HG03571 (cell line): ENCODE measurements around the gene KIF18A.

ENCODE experiments used
- ATAC-seq: cut with Tn5 transposase; IDR thresholded peaks from one replicate; pipeline ENCODE4 v1.9.1; 2021; ENCODE audit not compliant: unreplicated experiment

Gene KIF18A

DNA sequence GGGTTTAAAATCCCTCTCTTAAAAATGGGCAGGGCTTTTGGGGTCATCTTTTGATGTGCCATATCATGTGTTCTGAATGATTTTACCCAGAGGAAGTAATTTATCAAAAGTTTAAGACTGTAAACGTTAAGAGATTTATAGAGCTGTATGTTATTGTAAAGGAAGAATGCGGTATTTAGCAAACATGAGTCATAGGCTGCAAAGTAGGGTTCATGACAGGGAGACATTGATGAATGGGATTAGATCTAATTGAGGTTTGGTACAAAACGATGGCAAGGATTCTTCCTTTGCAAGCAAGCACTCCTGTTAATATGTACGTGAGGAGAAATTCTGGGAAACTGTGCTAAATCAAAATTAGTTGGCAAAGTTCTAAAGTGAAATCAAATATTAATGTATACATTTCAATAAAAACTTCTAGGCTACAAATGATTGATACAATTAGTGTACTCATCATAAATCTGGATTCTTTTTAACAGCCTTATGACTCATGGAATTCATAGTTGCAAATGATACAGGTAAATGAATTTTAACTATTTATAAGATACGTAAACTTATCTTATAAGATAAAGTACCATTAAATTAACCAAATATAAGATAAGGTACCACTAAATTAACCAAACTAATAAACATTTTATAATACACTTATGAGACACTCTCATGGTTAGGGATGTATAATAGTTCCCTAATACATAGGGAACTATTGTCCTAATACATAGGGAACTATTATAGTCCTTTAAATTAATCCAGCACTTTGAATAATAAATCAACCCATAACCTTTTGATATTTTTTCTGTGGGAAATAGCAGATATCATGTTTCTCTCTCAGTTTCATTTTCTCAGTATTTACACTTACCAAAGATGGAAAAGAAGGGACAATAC lies 58.4 kb downstream of the KIF18A start:
- no peak for ATAC-seq

DNA sequence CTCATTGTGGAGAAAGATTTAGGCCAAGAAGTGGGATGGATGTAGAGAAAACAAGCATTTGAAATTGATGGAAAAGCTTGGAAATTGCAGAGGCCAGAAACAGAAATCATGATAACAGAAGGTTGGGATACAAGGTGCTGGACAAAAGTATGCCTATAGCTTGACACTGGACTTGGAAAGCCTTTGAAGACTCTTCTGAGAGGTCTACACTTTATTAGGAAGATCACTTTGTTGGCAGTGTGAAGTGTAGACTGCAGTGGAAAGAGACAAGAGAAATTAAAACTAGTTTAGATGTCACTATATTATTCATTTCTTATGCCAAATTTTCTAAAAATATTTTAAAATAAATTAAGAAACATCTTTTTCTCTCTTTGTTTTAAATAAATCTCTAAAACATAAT lies 59.1 kb downstream of the KIF18A start:
- ATAC-seq: no peak

DNA sequence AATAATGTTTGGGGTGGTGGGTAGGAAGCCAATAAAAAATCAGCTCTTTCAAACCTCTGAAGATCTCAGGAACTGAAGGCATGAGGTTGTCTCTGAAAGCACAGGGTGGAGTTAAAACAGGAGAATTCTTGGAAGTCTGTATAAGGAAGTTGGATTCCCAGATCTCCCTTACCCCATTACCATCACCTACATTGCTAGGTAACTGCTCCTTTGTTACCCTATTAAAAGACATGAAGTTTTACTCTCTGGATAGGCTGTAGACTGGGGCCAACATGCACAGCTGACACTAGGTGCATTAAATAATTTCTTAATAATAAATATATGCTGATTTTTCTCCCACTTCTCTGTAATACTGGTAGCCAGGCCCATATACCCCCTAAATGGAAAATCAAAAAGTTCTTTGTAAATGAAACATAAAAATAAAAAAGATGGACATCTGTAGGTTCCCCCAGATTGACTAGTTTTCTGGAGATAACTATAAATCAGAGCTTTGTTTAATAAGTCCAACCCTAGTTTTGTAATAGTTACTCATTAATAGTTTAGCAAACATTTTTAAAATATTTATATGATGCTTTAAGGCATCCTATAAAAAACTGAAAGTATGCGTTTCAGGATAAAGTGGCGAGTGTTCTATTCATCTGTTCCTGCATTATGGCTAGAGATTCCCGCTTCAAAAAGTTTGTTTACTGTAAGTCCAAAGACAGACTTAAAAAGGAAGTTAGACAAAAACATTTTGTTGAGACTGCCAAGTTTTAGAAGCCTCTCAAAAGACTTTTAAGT lies 63.8 kb downstream of the KIF18A start:
- no peak for ATAC-seq

DNA sequence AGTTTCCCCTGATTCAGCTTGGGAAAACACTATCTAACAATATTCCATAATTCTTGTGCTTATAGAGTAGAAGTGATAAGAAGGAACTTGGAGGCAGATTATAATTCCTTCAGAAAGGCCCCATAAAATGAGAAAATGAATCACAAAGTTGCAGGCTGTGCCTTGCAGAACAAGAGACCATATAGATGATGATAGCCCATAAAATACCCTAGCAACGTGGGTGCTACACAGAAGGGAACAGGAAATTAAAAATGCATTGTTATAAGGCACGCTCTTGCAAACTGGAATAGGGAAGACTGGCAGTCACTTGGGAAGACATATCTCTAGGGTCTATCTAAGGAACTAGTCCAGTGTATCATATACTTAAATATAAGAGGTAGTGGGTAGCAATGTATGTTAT lies 67.6 kb downstream of the KIF18A start:
- no peak for ATAC-seq

DNA sequence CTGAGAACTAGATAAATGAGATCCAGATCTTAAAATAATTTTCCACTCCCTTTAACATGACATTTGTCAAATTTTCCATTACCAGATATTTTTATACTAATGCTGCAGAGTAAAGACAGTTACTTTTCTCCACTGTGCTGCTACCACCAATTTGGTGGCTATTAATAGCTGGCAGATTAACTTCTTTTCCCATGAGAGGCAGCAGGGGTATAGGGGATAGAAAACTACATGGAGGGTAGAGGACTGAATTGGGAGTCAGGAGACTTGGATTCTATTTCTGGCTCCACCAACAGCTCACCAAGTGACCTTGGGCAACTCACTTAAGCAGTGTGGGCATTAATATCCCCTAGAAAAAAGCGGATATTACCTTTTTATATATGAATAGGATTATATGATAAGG lies 69.2 kb downstream of the KIF18A start:
- no peak for ATAC-seq

DNA sequence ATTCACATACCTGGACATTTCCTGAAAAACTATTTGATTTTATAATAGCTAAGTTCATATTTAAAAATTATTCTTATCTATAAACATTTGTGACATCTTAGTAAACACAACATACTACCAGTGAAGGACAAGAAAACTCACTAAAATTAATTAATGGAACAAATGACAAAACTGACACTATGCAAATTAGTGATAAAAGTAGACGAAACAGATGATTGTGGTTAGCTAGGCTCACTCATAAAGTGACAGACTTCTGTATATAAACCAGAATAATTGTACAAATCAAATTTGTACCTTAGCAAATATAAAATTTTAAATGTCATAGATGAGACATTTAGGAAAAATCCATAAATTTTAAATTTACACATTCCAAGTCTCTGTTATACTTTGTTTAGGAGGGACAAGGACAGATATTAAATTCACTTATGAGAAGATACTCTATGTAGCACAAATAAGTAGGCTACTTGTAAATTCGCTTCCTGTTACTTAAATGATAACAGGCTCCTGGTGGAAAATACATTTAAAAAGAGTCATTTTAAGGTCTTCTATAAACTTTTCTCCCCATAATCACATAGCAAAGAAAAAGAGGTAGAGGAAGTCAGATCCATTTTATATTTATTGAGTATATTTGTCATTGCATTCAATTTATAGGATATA lies 81.2 kb downstream of the KIF18A start:
- no peak for ATAC-seq

DNA sequence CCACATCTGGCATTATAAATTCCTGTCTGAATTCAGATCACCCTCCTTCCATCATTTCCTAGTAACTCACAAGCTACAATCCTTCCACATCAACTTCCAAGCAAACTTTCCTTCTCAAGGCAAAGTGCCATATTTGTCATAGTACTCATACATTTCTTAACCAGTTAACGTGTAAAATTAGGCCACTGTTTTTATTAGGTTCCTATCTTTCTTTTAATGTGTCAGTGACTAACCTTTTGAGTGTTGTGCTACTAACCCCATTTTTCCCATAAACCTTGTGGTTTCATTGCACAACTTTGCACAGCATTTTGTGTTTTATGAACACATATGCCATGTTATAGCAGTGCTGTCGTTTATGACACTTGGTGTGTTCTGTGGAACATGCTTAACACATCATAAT lies 90.1 kb downstream of the KIF18A start:
- no peak for ATAC-seq

DNA sequence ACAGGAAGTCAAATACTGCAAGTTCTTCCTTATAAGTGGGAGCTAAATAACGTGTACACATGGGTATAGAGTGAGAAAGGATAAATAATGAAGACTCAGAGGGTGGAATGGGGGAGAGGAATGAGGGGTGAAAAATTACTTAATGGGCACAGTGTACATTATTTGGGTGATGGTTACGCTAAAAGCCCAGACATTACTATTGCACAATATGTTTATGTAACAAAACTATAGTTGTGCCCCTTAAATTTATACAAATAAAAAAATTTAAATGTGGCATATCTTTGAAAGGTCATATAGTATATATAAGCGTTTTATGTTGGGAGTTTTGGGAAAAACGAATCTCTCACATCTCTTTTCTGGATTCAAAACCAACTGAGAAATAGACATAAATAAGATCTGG lies 96.1 kb downstream of the KIF18A start:
- no peak for ATAC-seq

DNA sequence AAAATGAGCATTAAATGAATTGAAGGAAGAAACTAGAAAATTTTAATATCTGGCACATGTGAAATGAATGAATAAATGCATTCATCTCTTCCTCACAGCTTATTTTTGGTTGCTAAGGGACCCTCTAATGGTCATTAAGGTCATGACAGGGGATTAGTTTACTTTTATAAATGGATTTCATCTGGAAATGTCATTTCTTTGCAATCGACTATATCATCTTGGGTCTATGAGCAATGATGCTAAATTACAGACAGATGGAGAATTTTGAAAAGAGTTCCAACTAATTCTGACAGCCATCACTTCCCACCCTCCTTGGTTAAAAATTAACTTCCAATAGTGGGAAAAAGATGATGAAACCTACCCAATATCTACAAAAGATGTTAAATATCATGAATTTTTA lies 98.0 kb downstream of the KIF18A start:
- no peak for ATAC-seq

DNA sequence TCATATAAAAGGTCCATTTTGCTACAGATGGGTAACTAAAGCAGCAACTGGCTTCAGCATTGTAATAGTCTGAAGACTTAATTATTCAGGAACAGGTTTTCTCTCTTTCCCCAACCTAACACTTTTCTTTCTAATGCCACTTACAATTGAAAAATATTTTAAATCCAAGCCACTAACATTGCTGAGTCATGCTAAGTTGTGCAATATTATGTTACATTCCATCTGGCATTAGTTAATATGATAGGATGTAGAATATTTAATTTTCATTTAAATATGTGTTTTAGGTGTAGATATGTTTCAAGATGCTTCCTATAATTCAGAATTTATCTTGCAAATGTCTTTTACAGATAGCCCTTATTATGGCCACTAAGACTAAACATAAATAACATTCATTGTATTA lies 98.6 kb downstream of the KIF18A start:
- ATAC-seq: no peak

DNA sequence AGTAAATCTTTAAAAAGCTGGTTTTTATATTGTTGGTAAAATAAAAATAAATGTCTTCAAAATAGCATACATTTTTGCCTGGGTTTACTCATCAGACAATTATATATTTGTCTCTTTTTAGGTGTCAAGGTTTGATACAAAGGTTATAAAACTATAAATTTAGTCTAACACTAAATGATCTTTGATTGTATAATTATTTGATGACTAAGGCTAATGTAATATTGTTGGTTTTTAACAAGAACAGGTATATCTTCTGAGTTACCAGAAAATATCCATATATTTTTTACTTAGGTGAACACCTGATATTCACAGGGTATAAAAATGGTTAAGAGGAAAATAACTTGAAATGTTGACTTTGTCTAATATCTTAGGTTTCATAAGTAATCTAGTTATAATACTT lies 104.3 kb downstream of the KIF18A start:
- no peak for ATAC-seq

DNA sequence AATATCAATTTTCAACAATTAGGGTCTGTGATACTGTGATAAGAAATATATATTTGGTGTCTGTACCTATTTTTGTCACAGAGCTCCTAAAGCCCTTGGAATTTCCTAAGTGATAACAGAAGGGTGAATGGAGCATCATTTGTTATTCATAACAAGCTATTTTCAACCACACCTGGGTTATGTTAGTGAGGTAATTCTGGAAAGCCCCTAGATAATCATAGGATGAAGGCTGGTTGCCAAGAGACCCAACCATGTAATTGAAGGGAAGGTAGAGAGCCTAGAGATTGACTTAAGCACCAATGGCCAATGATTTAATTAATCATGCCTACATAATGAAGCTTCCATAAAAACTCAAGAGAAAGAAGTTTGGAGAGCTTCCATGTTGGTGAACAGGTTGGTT lies 109.4 kb downstream of the KIF18A start:
- no peak for ATAC-seq

DNA sequence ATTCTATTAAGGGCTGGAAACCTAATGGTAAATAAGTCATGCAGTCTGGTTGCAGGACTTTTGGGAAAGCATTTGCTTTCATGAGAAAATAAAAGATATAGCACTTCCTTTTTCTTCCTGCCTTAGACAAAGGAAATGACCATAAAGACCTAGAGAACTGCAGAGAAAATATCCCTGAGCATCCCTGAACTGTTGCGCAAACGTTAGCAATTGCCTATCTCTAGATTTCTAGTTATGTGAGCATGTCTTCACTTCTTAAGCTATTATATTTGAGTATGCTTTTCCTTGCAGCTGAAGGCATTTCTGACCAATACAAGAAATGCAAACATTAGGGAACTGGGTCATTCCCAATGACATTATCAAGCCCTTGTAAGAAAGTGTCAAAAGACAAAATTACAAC lies 110.6 kb downstream of the KIF18A start:
- ATAC-seq: no peak

DNA sequence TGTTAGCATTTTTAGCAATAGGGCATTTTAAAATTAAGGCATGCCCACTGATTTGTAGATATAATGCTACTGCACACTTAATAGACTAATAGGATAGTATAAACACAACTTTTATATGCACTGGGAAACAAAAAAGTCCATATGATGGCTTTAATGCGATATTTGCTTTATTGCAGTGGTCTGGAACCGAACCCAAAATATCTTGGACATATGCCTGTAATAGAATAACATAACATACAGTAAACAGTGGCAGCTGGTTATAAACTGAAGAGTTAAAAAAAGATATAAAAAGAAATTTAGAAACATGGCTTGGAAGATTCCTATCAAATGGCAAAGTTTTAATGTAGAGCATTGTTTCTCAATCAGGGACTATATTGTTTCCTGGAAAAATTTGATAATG lies 111.9 kb downstream of the KIF18A start:
- no peak for ATAC-seq

DNA sequence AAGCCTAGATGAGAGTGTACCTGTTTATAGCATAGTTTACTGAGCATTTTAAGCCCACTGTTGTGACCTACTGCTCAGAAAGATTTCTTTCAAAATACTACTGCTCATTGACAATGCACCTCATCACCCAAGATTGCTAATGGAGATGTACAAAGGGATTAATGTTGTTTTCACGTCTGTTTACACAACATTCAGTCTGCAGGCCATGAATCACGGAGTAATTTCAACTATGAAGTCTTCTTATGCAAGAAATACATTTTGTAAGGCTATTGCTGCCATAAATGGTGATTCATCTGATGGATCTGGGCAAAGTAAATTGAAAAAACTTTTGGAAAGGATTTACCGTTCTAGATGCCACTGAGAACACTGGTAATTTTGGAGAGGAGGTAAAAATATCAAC lies 112.9 kb downstream of the KIF18A start:
- no peak for ATAC-seq

DNA sequence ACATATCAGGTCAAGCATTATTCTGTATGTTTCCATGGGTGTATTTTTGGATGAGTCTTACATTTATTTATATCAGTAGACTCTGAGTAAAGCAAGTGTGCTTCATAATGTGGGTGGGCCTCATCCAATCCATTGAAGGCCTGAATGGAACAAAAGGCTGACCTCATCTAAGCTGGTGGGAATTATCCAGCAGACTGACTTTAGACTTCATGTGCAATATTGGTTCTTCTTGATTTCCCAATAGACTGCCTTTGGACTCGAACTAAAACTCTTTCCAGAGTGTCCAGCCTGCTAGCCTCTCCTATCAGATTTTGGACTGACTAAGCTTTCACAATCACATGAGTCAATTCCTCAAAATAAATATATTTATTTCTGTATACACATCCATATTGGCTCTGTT lies 116.2 kb downstream of the KIF18A start:
- ATAC-seq: no peak

DNA sequence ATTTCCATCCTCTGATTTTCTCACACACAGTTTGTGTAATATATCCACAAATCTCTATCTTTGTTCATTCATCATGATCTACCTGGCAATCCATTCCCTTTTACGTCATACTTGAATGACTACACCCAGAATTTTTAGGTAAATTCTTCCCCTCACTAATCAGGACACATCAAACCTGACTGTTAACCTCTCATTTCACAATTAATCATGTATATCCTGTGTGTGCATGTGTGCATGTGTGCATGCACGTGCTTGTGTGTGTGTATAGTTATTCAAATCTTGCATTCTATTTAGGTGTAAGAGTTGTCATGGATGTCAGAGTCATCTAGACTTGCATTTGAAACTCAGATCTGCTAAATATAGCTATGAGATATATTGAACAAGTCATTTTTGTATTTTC lies 130.4 kb downstream of the KIF18A start:
- no peak for ATAC-seq

DNA sequence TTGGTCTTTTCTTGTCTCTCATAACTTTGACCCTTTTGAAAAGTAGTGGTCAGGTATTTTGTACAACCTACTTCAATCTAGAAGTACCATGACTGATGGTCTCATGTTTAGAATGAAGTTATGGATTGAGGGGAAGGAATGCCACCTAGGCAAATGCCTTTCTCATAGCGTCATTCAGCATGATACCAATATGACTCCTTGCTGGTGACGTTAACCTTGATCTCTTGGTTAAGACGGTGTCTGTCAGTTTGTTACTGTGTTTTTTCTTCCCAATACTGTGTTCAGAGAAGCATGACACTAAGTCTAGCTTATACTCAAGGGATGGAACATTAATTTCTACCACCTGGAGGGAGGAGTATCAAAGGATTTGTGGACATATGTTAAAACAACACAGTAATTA lies 130.9 kb downstream of the KIF18A start:
- ATAC-seq: no peak

DNA sequence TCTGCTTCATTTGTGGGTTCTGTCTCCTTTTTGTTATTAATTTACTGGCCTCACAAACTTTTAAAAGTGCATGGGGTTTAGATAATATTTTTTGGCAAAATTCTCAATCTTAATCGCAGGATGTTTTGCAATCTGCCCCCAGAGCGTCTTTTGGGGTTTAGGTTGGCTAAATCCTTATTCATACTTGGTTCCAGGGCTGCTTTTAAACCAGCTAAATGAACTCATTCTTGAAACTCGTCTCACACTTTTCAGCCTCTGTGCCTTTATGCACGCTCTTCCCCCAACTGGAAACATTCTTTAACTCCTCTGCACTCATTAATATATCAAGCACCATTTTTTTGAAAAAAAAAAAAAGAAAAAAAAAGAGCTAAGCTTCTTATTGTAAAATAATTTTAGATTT lies 131.7 kb downstream of the KIF18A start:
- no peak for ATAC-seq

DNA sequence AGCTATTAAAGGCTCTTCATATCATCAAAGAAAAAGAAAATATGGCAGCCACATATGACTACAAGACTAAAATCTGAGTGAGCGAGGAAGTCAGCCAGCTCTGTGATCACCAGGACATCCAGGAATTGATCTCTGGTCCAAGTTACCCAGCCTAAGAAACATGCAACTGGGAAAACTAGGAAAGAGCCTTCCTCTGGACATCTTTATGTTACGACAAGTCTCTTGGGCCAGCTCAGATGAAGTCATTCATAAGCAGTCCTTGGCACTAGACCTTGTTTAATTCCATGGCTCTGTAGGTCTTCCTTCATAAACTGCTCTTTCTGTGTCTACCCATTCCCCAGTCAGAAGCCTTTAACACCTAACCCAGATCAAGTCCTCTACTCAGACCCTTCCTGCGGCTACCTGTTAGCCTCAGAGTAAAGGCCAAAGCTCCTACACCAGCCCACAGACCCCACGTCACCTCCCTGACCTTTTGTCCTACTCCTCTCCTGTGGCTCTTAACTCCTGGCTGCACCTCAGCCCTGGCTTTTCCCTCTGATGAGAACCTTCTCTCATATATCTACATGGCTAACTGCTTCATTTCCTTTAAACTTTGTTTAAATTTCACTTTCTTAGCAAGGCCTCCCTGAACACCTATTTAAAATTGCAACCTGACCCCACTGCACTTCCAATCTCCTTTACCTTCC lies 134.0 kb downstream of the KIF18A start:
- ATAC-seq: no peak

DNA sequence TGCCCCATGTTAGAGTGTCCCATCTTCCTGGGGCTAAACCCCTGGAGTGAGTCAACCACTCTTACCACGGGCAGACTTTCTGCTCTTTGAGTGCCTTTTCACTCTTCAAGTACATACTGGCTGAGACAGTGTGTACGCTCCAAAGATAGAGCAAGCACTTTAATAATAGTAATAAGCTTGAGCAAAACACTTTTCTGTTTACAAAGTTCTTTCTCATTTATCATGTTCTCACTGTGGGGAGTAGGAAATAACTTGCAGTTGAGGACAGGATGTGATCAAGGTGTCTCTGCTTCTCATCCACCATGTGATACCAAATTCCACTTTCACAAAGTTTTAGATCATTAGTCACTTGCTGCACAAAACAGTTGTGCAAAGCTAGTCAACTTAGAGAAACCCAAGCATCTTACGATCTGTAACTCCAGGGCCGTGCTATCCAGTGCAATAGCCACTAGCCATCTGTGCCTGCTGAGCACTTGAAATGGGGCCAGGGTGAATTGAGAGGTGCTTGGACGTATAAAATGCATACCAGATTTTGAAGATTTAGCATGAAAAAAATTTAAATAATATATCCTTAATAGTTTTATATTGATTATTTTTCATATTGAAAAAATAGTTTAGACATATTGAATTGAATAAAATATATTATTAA lies 135.3 kb downstream of the KIF18A start:
- no peak for ATAC-seq
